Measurements from ENCODE around the gene KRT78. TPM values are rescaled to one million over a fixed set of nuclear protein-coding genes. Genes with fewer than 3 reads are reported as not detected.

KRT78 gene
- total and polyA plus RNA-seq, 2 of the 13 experiments (the other 11 are each of a cell fraction or from before 2014, with no cell fraction given), result not detected

DNA sequence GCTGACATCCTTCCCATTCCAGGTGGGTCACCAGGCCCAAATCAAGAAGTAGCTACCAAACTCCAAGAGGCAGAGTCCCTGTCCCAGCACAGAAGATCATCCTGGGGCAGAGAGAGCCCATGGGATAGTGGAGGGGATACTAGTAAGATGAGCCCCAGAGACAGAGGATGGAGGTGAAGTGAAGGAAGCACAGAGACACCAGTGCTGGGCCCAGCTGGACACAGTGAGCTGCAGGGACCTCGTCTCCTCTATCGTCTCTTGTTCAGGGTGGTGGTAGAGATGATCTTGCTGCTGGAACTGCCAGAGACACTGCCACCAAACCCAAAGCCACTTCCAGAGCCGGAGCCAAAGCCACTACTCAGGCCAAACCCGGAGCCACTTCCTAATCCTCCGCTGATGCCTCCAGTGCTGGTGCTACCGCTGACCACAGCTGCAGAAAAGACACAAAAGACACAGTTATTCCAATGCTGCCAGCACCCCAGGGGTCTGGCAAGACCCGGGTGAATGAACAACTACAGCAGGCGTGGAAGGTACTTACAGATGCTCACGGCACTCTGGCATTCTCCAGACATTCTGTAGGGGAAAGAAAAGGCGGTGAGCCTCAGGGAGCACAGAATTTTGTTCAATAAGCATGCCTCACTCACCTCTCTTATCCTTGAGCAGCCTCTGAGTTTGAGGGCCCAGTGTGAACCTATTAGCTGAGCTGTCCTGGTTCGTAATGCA, 41.8 kb downstream of the KRT78 start:
- POLR2A ChIA-PET, result no interaction called here
- DNase-seq (ENCODE audit: low spot score), result no peak
- no peak for ATAC-seq
- H3K79me2 ChIP-seq (ENCODE audit: insufficient read depth, low read length), result no peaks in the 10 kb centered on the region
- H3K9ac ChIP-seq (ENCODE audit: insufficient read depth, low read depth, low read length), result no peak overlapping the region
- CTCF ChIA-PET (ENCODE audit: low intra/inter-chr PET ratio, low total read pairs), result no interaction called here
- peaks cover 1 to 24% of the 10 kb centered on the region in 2 experiments; a peak in 4 of 5 replicates for H3K27me3 ChIP-seq (ENCODE audit: control insufficient read depth in 1 of 2, insufficient read depth in 2 of 2, low read length in 2 of 2)
- H3K4me2 ChIP-seq (ENCODE audit: low read depth, low read length), result no peak overlapping the region
- no peaks in the 10 kb centered on the region for H3K9me3 ChIP-seq (ENCODE audit: low read length)
- no peaks in the 10 kb centered on the region for H4K20me1 ChIP-seq (ENCODE audit: insufficient read depth, low read length)
- intact Hi-C loops (cut with micrococcal nuclease; ENCODE audit: unreplicated experiment), result no loop called here
- TF ChIP-seq ATF7 (IDR thresholded peaks at IDR 0.05) (no peak), ATF7 (CRISPR knock-in tag; IDR thresholded peaks at IDR 0.05) (no peak), AGO1 (IDR thresholded peaks at IDR 0.05; ENCODE audit: low read depth, low read length, poor library complexity, severe bottlenecking) (no peak), ZNF746 (CRISPR knock-in tag; IDR thresholded peaks at IDR 0.05) (no peak), ZNF441 (CRISPR knock-in tag; IDR thresholded peaks at IDR 0.05; ENCODE audit: borderline replicate concordance) (no peak), ELF3 (CRISPR knock-in tag; IDR thresholded peaks at IDR 0.05) (no peak), ZSCAN31 (CRISPR knock-in tag; IDR thresholded peaks at IDR 0.05; ENCODE audit: low read depth) (no peak), POGZ (CRISPR knock-in tag; IDR thresholded peaks at IDR 0.05) (no peak), TAF1 (CRISPR knock-in tag; IDR thresholded peaks at IDR 0.05) (no peak), DPF2 (CRISPR knock-in tag; IDR thresholded peaks at IDR 0.05; ENCODE audit: borderline replicate concordance, low read depth) (no peak), RBM22 (optimal IDR thresholded peaks at IDR 0.05; ENCODE audit: low read length) (no peak), ZNF782 (CRISPR knock-in tag; IDR thresholded peaks at IDR 0.05; ENCODE audit: borderline replicate concordance) (no peak), ZNF44 (CRISPR knock-in tag; IDR thresholded peaks at IDR 0.05) (no peak), NPAS2 (CRISPR knock-in tag; IDR thresholded peaks at IDR 0.05; ENCODE audit: borderline replicate concordance) (no peak), ZBTB38 (CRISPR knock-in tag; IDR thresholded peaks at IDR 0.05) (no peak)
- TF ChIP-seq, protein P1, sequence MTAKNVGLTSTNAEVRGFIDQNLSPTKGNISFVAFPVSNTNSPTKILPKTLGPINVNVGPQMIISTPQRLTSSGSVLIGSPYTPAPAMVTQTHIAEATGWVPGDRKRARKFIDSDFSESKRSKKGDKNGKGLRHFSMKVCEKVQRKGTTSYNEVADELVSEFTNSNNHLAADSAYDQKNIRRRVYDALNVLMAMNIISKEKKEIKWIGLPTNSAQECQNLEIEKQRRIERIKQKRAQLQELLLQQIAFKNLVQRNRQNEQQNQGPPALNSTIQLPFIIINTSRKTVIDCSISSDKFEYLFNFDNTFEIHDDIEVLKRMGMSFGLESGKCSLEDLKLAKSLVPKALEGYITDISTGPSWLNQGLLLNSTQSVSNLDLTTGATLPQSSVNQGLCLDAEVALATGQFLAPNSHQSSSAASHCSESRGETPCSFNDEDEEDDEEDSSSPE (CRISPR knock-in tag; IDR thresholded peaks at IDR 0.05), result no peak
- TF ChIP-seq, protein P2, sequence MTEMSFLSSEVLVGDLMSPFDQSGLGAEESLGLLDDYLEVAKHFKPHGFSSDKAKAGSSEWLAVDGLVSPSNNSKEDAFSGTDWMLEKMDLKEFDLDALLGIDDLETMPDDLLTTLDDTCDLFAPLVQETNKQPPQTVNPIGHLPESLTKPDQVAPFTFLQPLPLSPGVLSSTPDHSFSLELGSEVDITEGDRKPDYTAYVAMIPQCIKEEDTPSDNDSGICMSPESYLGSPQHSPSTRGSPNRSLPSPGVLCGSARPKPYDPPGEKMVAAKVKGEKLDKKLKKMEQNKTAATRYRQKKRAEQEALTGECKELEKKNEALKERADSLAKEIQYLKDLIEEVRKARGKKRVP (CRISPR knock-in tag; IDR thresholded peaks at IDR 0.05), result no peak
- TF ChIP-seq, protein P3, sequence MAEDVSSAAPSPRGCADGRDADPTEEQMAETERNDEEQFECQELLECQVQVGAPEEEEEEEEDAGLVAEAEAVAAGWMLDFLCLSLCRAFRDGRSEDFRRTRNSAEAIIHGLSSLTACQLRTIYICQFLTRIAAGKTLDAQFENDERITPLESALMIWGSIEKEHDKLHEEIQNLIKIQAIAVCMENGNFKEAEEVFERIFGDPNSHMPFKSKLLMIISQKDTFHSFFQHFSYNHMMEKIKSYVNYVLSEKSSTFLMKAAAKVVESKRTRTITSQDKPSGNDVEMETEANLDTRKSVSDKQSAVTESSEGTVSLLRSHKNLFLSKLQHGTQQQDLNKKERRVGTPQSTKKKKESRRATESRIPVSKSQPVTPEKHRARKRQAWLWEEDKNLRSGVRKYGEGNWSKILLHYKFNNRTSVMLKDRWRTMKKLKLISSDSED (CRISPR knock-in tag; IDR thresholded peaks at IDR 0.05), result no peak
- TF ChIP-seq, protein P4, sequence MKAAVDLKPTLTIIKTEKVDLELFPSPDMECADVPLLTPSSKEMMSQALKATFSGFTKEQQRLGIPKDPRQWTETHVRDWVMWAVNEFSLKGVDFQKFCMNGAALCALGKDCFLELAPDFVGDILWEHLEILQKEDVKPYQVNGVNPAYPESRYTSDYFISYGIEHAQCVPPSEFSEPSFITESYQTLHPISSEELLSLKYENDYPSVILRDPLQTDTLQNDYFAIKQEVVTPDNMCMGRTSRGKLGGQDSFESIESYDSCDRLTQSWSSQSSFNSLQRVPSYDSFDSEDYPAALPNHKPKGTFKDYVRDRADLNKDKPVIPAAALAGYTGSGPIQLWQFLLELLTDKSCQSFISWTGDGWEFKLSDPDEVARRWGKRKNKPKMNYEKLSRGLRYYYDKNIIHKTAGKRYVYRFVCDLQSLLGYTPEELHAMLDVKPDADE (CRISPR knock-in tag; IDR thresholded peaks at IDR 0.05), result no peak
- H3K4me3 ChIP-seq (replicated peaks in 1 of 3; ENCODE audit: insufficient read depth in 1 of 3, low read depth in 2 of 3, low read length in 3 of 3), result no peak overlapping the region
- no peaks in the 10 kb centered on the region for H3K4me1 ChIP-seq (ENCODE audit: insufficient read depth, low read length)
- in situ Hi-C loops (cut with HindIII; ENCODE audit: extremely low pct_ligation_motif_present, low pct_unique_long_range_greater_than_20kb), result no loop called here
- FAIRE-seq, result no peak
- H3K36me3 ChIP-seq (replicated peaks in 1 of 2; ENCODE audit: control insufficient read depth in 1 of 2, insufficient read depth in 2 of 2, low read length in 2 of 2), result no peaks in the 10 kb centered on the region
- no peak overlapping the region for H2AFZ ChIP-seq (ENCODE audit: low read length)
- WGBS (ENCODE audit: low lambda C conversion rate), result 10% methylated on average over 5 of the region's 11 CpGs
- BruUV-seq (replicated peaks), result no TSS peak
- H3K27ac ChIP-seq (ENCODE audit: extremely low read length, insufficient read depth, low read length), result no peak overlapping the region
